HCT116 (cell line): ENCODE data around the gene CTLA4. TPM values are rescaled to one million over a fixed set of nuclear protein-coding genes. Genes with fewer than 3 reads are reported as not detected.

Experiments used
- ATAC-seq: fragments of 200-7000 bp; cut with Tn5 transposase; 2 replicates; pipeline ENCODE4 v1.9.1; 2020; ENCODE audit warnings: mild to moderate bottlenecking, moderate library complexity
- BruUV-seq: library from RNA; stranded (reverse); fragments of 400-500 nt; replicated peaks from 2 replicates; lab custom pipeline; 2021; lab: Mats Ljungman, UMichigan
- CTCF ChIA-PET: fragments of 300-600 bp; sonication (Branson Sonifier 250); formaldehyde crosslinking; loops from one replicate; lab custom pipeline; 2021; ENCODE audit warnings: antibody characterized with exemption; lab: Charles Lee
- POLR2A ChIA-PET: fragments of 300-600, 350-600 bp; sonication (Branson Sonifier 250); formaldehyde crosslinking; loops from one replicate; lab custom pipeline; 2021; ENCODE audit warnings: antibody characterized with exemption; lab: Charles Lee
- RAD21 ChIA-PET, 2 experiments: fragments of 300-600 bp; sonication (Branson Sonifier 250); formaldehyde crosslinking; loops; one replicate each; lab custom pipeline; 2023; ENCODE audit warnings: low total read pairs in 2 of 2; ENCODE audit not compliant: uncharacterized antibody in 2 of 2, unreplicated experiment in 2 of 2, low non-redundant PET in 1 of 2; lab: Charles Lee
- DNase-seq: peaks from one replicate; pipeline ENCODE4 v3.0.0-alpha.2; 2010; ENCODE audit warnings: low read depth, low spot score
- H2AFZ ChIP-seq: fragments of 200-600 bp; shearing (Covaris generic), sonication (generic); 2 replicates; pipeline ENCODE4 v1.6.1; 2017; ENCODE audit warnings: low read depth, mixed run types, mixed read lengths, antibody characterized with exemption, low read length; ENCODE audit not compliant: poor library complexity, severe bottlenecking
- H3K27ac ChIP-seq: 2 replicates; pipeline ENCODE4 v1.5.1; 2012; ENCODE audit warnings: low read depth, low read length
- H3K27me3 ChIP-seq: fragments of 200-600 bp; sonication (generic); 2 replicates; pipeline ENCODE4 v1.6.1; 2016; ENCODE audit warnings: mixed run types, low read length, mixed read lengths; ENCODE audit not compliant: insufficient read depth
- H3K36me3 ChIP-seq, 2 experiments: fragments of 200-500 bp in 1 of 2; fragments of 200-600 bp in 1 of 2; sonication (Bioruptor generic) in 1 of 2; sonication (generic) in 1 of 2; 2 replicates each; pipeline versions ENCODE4 v1.5.1 to v1.6.1; 2014 to 2016; ENCODE audit warnings: low read length in 2 of 2, inconsistent platforms in 1 of 2, mixed read lengths in 1 of 2, mixed run types in 1 of 2; ENCODE audit not compliant: insufficient read depth in 2 of 2, control insufficient read depth in 1 of 2
- H3K4me1 ChIP-seq, 2 experiments: fragments of 200-600 bp in 1 of 2; sonication (generic) in 1 of 2; 2 replicates each; pipeline versions ENCODE4 v1.5.1 to v1.6.1; 2012 to 2017; ENCODE audit warnings: low read length in 2 of 2, inconsistent platforms in 1 of 2, mild to moderate bottlenecking in 1 of 2, mixed read lengths in 1 of 2, mixed run types in 1 of 2, moderate library complexity in 1 of 2; ENCODE audit not compliant: insufficient read depth in 2 of 2, control insufficient read depth in 1 of 2
- H3K4me2 ChIP-seq: fragments of 200-600 bp; sonication (generic); 2 replicates; pipeline ENCODE4 v1.6.1; 2017; ENCODE audit warnings: mixed run types, low read length, mixed read lengths
- H3K4me3 ChIP-seq, 2 experiments: fragments of 200-600 bp in 1 of 2; sonication (generic) in 1 of 2; replicated peaks in 1 of 2; 2 replicates each; pipeline ENCODE4 v1.5.1; 2011 to 2016; ENCODE audit warnings: low read length in 2 of 2, control low read depth in 1 of 2, low read depth in 1 of 2, mild to moderate bottlenecking in 1 of 2, mixed read lengths in 1 of 2, mixed run types in 1 of 2
- H3K79me2 ChIP-seq: fragments of 200-600 bp; sonication (generic); 2 replicates; pipeline ENCODE4 v1.6.1; 2017; ENCODE audit warnings: mild to moderate bottlenecking, mixed run types, low read length, moderate library complexity, mixed read lengths; ENCODE audit not compliant: insufficient read depth
- H3K9ac ChIP-seq: fragments of 200-600 bp; sonication (generic); 2 replicates; pipeline ENCODE4 v1.6.1; 2016; ENCODE audit warnings: low read length, mixed read lengths
- H3K9me2 ChIP-seq: fragments of 200-600 bp; sonication (generic), shearing (Covaris generic); 2 replicates; pipeline ENCODE4 v1.6.1; 2017; ENCODE audit warnings: mixed run types, mild to moderate bottlenecking, moderate library complexity; ENCODE audit not compliant: insufficient read depth
- H3K9me3 ChIP-seq, 2 experiments: fragments of 200-500 bp in 1 of 2; fragments of 200-600 bp in 1 of 2; sonication (Bioruptor generic) in 1 of 2; sonication (generic) in 1 of 2; 2 replicates each; pipeline ENCODE4 v1.6.1; 2014 to 2017; ENCODE audit warnings: low read length in 2 of 2, mixed read lengths in 2 of 2, inconsistent platforms in 1 of 2, low read depth in 1 of 2, mild to moderate bottlenecking in 1 of 2, mixed run types in 1 of 2, moderate library complexity in 1 of 2; ENCODE audit not compliant: control insufficient read depth in 1 of 2, insufficient read depth in 1 of 2
- H4K20me1 ChIP-seq: fragments of 200-600 bp; sonication (generic), shearing (Covaris generic); 2 replicates; pipeline ENCODE4 v1.6.1; 2017; ENCODE audit warnings: mixed run types, mild to moderate bottlenecking, moderate library complexity; ENCODE audit not compliant: insufficient read depth
- CEBPB ChIP-seq: IDR thresholded peaks from 2 replicates; pipeline ENCODE4 v1.6.1; 2012; ENCODE audit warnings: low read depth
- EGR1 ChIP-seq: IDR thresholded peaks from 2 replicates; pipeline ENCODE4 v1.6.1; 2012; ENCODE audit warnings: low read depth
- EZH2 ChIP-seq: fragments of 200-600 bp; sonication (generic); IDR thresholded peaks from 2 replicates; pipeline ENCODE4 v1.6.1; 2017; ENCODE audit warnings: antibody characterized with exemption, mixed run types
- EZH2phosphoT487 ChIP-seq: fragments of 200-600 bp; IDR thresholded peaks from 2 replicates; pipeline ENCODE4 v1.6.1; 2018; ENCODE audit warnings: antibody characterized with exemption, borderline replicate concordance
- FOSL1 ChIP-seq: IDR thresholded peaks from 2 replicates; pipeline ENCODE4 v1.6.1; 2012; ENCODE audit warnings: low read depth
- JUND ChIP-seq: IDR thresholded peaks from 2 replicates; pipeline ENCODE4 v1.6.1; 2012
- POLR2A ChIP-seq: IDR thresholded peaks from 2 replicates; pipeline ENCODE4 v1.7.0; 2011; ENCODE audit warnings: borderline replicate concordance; ENCODE audit not compliant: insufficient read depth, insufficient read length; ENCODE audit errors: extremely low read depth
- RAD21 ChIP-seq: IDR thresholded peaks from 2 replicates; pipeline ENCODE4 v1.6.1; 2012; ENCODE audit warnings: low read depth, mild to moderate bottlenecking
- SIN3A ChIP-seq: IDR thresholded peaks from 2 replicates; pipeline ENCODE4 v1.6.1; 2012; ENCODE audit warnings: low read depth
- SP1 ChIP-seq: IDR thresholded peaks from 2 replicates; pipeline ENCODE4 v1.6.1; 2012; ENCODE audit warnings: low read depth
- SRF ChIP-seq: IDR thresholded peaks from 2 replicates; pipeline ENCODE4 v1.6.1; 2012; ENCODE audit warnings: low read depth
- YY1 ChIP-seq: IDR thresholded peaks from 2 replicates; pipeline ENCODE4 v1.6.1; 2011; ENCODE audit warnings: low read length, low read depth, moderate library complexity, mild to moderate bottlenecking; ENCODE audit not compliant: insufficient replicate concordance; ENCODE audit errors: extremely low read depth
- ZFX ChIP-seq: fragments of 450-650 bp; IDR thresholded peaks from 2 replicates; pipeline ENCODE4 v1.6.1; 2017
- ZNF274 ChIP-seq: fragments of 200-500 bp; sonication (Bioruptor generic); IDR thresholded peaks from 2 replicates; pipeline ENCODE4 v1.6.1; 2014; ENCODE audit warnings: mild to moderate bottlenecking, low read depth, low read length, inconsistent platforms
- intact Hi-C: fragments of 100-400 bp; cut with micrococcal nuclease; formaldehyde crosslinking; loops from 2 replicates; pipeline ENCODE4 v1.10.0; 2022
- total RNA-seq: library from RNA; stranded (reverse); gene quantifications from one replicate; pipeline ENCODE4 v1.2.1, GENCODE V29; 2021; ENCODE audit not compliant: unreplicated experiment
- TF ChIP-seq, protein P1 (sequence below): IDR thresholded peaks from 2 replicates; pipeline ENCODE4 v1.6.1; 2011; ENCODE audit warnings: mild to moderate bottlenecking, low read length, moderate library complexity; ENCODE audit not compliant: insufficient replicate concordance; ENCODE audit errors: extremely low read depth
- TF ChIP-seq, protein P2 (sequence below): IDR thresholded peaks from 2 replicates; pipeline ENCODE4 v1.6.1; 2012

CTLA4 gene
- total RNA-seq, 1 experiment from 2014 or later: 0.37 TPM

DNA sequence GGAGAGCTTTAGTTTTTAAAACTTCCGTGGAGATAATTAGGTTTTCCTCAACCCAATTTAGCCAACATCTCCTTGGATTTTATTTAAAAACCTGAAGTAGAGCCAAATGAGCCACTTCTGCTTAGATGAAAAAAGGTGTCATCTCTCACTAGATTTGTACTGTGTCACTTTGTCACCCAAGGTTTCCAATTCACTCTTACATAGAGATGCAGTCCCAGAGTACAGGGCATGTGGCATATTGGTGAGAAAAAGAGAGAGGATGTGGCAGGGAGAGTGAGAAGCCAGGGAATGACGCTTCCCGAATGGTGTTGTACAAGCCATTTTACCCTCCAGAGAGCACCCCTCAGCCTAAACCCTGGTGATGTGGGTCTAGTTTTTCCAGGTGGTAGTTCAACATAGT lies 44.4 kb upstream of the CTLA4 start:
- no peak overlapping the region for H3K9ac ChIP-seq
- no peaks in the 10 kb centered on the region for H3K36me3 ChIP-seq
- POLR2A ChIA-PET: no interaction called here
- DNase-seq (no peak), ATAC-seq (no peak)
- H3K27me3 ChIP-seq: no peaks in the 10 kb centered on the region
- intact Hi-C loops: no loop called here
- no peaks in the 10 kb centered on the region for H3K9me3 ChIP-seq
- no peaks in the 10 kb centered on the region for H3K79me2 ChIP-seq
- no peak overlapping the region for H3K27ac ChIP-seq
- no TSS peak for BruUV-seq
- no peaks in the 10 kb centered on the region for H4K20me1 ChIP-seq
- no peaks in the 10 kb centered on the region for H3K9me2 ChIP-seq
- no peaks in the 10 kb centered on the region for H3K4me1 ChIP-seq
- CTCF ChIA-PET: no interaction called here
- H3K4me3 ChIP-seq: no peak overlapping the region
- no peak overlapping the region for H3K4me2 ChIP-seq
- RAD21 ChIA-PET: no interaction called here
- H2AFZ ChIP-seq: no peak overlapping the region
- TF ChIP-seq YY1: no peak
- TF ChIP-seq ZFX: no peak
- TF ChIP-seq JUND: no peak
- TF ChIP-seq, protein P1, sequence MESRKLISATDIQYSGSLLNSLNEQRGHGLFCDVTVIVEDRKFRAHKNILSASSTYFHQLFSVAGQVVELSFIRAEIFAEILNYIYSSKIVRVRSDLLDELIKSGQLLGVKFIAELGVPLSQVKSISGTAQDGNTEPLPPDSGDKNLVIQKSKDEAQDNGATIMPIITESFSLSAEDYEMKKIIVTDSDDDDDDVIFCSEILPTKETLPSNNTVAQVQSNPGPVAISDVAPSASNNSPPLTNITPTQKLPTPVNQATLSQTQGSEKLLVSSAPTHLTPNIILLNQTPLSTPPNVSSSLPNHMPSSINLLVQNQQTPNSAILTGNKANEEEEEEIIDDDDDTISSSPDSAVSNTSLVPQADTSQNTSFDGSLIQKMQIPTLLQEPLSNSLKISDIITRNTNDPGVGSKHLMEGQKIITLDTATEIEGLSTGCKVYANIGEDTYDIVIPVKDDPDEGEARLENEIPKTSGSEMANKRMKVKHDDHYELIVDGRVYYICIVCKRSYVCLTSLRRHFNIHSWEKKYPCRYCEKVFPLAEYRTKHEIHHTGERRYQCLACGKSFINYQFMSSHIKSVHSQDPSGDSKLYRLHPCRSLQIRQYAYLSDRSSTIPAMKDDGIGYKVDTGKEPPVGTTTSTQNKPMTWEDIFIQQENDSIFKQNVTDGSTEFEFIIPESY: no peak
- no peak for TF ChIP-seq FOSL1
- TF ChIP-seq ZNF274: no peak
- no peak for TF ChIP-seq CEBPB
- TF ChIP-seq RAD21: no peak
- TF ChIP-seq SRF: no peak
- no peak for TF ChIP-seq SIN3A
- TF ChIP-seq POLR2A: no peak
- no peak for TF ChIP-seq EGR1
- TF ChIP-seq, protein P2, sequence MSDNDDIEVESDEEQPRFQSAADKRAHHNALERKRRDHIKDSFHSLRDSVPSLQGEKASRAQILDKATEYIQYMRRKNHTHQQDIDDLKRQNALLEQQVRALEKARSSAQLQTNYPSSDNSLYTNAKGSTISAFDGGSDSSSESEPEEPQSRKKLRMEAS: no peak
- TF ChIP-seq EZH2: no peak
- TF ChIP-seq EZH2phosphoT487: no peak
- TF ChIP-seq SP1: no peak
